Activated CD4-positive, alpha-beta T cell treated with anti-CD3 and anti-CD28 coated beads, Interleukin-2, amount 10 ng/mL, durations not matched to agents 7 days and 5 days (primary cell): ENCODE results near the gene UTP3. TPM values are rescaled to one million over a fixed set of nuclear protein-coding genes. Genes with fewer than 3 reads are reported as not detected.
"Not testable (repeated sequence)": the region's sequence is repeated elsewhere in the genome, so short reads cannot be mapped to it uniquely, and the experiment has no call there.

Experiments used
- CTCF ChIA-PET: fragments of 350-600 bp; sonication (Branson Sonifier 250); formaldehyde crosslinking; loops from one replicate; lab custom pipeline; 2021; ENCODE audit warnings: antibody characterized with exemption; lab: Charles Lee
- POLR2A ChIA-PET: fragments of 350-600 bp; sonication (Branson Sonifier 250); formaldehyde crosslinking; loops from one replicate; lab custom pipeline; 2021; ENCODE audit warnings: antibody characterized with exemption; lab: Charles Lee
- DNase-seq: peaks from one replicate; pipeline ENCODE4 v3.0.0-alpha.2; 2020
- H3K27ac Mint-ChIP-seq: one replicate; pipeline ENCODE4 v1.8.0; 2021; ENCODE audit warnings: mild to moderate bottlenecking, moderate library complexity, mixed read lengths
- H3K27me3 Mint-ChIP-seq: one replicate; pipeline ENCODE4 v1.8.0; 2021; ENCODE audit warnings: mixed read lengths
- H3K36me3 Mint-ChIP-seq: one replicate; pipeline ENCODE4 v1.8.0; 2021; ENCODE audit warnings: low read depth, mixed read lengths
- H3K4me1 Mint-ChIP-seq: one replicate; pipeline ENCODE4 v1.8.0; 2021; ENCODE audit warnings: mixed read lengths
- H3K4me3 Mint-ChIP-seq: one replicate; pipeline ENCODE4 v1.8.0; 2021; ENCODE audit warnings: mild to moderate bottlenecking, moderate library complexity, mixed read lengths
- H3K9me3 Mint-ChIP-seq: one replicate; pipeline ENCODE4 v1.8.0; 2021; ENCODE audit warnings: mixed read lengths
- total RNA-seq, 2 experiments: library from RNA; stranded (reverse); gene quantifications; one replicate each; pipeline ENCODE4 v1.2.3, GENCODE V29; 2021

UTP3 gene
- total RNA-seq, 2 experiments from 2014 or later: 38.1 to 40.2 TPM

DNA sequence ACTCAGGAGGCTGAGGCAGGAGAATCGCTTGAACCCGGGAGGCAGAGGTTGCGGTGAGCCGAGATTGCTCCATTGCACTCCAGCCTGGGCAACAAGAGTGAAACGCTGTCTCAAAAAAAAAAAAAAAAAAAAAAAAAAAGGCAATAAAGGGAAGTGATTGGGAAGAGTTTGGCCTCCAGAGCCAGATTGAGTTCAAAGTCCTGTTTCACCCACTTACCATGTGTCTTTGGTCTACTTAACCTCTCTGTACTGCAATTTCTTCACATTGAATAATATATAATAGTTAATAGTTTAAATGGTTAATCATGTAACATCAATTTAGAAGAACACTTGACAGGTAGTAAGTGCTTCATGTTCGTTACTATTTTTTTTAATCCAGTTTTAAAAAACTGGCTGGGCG lies 6.3 kb downstream of the UTP3 start:
- H3K36me3 Mint-ChIP-seq: peaks cover 24% of the 10 kb centered on the region
- H3K27ac Mint-ChIP-seq, POLR2A ChIA-PET, H3K27me3 Mint-ChIP-seq, H3K4me3 Mint-ChIP-seq, H3K9me3 Mint-ChIP-seq, DNase-seq: not testable (repeated sequence)
- CTCF ChIA-PET: interaction anchor here (1.1 to 2.0 kb wide), 2 partner anchors 9 kb away, joined by 3 to 9 read pairs; no protein-coding TSS in a partner anchor
- peaks cover 21% of the 10 kb centered on the region for H3K4me1 Mint-ChIP-seq

GRCh38 chr4:70698435-70698834 lies 10.1 kb downstream of the UTP3 start:
- H3K9me3 Mint-ChIP-seq, H3K27me3 Mint-ChIP-seq, H3K27ac Mint-ChIP-seq, H3K36me3 Mint-ChIP-seq, H3K4me1 Mint-ChIP-seq, H3K4me3 Mint-ChIP-seq, POLR2A ChIA-PET, DNase-seq: not testable (repeated sequence)
- CTCF ChIA-PET: interaction anchor here (0.6 kb wide), 1 partner anchor 329 kb away, joined by 3 read pairs; no protein-coding TSS in a partner anchor

GRCh38 chr4:70700712-70701111 lies 12.4 kb downstream of the UTP3 start:
- H3K36me3 Mint-ChIP-seq: no peaks in the 10 kb centered on the region
- peaks cover 17% of the 10 kb centered on the region for H3K4me1 Mint-ChIP-seq
- no peak overlapping the region for H3K4me3 Mint-ChIP-seq
- H3K27ac Mint-ChIP-seq: no peak overlapping the region
- ChIA-PET POLR2A (no interaction called here), CTCF (interaction anchor here (1.1 to 1.2 kb wide), 2 partner anchors 9 to 12 kb away, joined by 3 to 4 read pairs; partner anchors contain the start of gene UTP3)
- DNase-seq: no peak
- no peaks in the 10 kb centered on the region for H3K9me3 Mint-ChIP-seq
- no peaks in the 10 kb centered on the region for H3K27me3 Mint-ChIP-seq

- Mint-ChIP-seq H3K4me1 (peaks cover 23% of the 10 kb centered on the region), H3K9me3 (no peaks in the 10 kb centered on the region), H3K36me3 (no peaks in the 10 kb centered on the region), H3K27ac (no peak overlapping the region), H3K4me3 (no peak overlapping the region), H3K27me3 (no peaks in the 10 kb centered on the region)
- ChIA-PET CTCF (interaction anchor here (1.1 to 1.2 kb wide), 2 partner anchors 9 to 12 kb away, joined by 3 to 4 read pairs; partner anchors contain the start of gene UTP3), POLR2A (no interaction called here)
- DNase-seq: no peak
Observed at GRCh38 chr4:70701271-70701670, 12.9 kb downstream of the UTP3 start.

DNA sequence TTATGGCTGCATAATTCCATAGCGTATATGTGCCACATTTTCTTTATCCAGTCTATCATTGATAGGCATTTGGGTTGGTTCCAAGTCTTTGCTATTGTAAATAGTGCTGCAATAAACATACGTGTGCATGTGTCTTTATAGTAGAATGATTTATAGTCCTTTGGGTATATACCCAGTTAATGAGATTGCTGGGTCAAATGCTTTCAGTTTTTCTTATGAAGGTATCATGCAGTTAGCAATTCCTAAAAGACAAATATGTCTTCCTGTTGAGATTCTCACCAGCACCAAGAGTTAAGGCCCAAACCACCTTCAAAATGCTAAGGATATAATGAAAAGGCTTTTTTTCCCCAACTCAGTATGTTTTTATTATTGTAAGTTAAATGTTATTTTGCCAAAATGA lies 14.3 kb downstream of the UTP3 start:
- CTCF ChIA-PET: interaction anchor here (0.7 to 2.0 kb wide), 2 partner anchors 9 to 32 kb away, joined by 3 to 9 read pairs; no protein-coding TSS in a partner anchor
- H3K4me3 Mint-ChIP-seq, H3K36me3 Mint-ChIP-seq, POLR2A ChIA-PET, H3K27me3 Mint-ChIP-seq, H3K9me3 Mint-ChIP-seq, DNase-seq, H3K27ac Mint-ChIP-seq: not testable (repeated sequence)
- peaks cover 33% of the 10 kb centered on the region for H3K4me1 Mint-ChIP-seq

DNA sequence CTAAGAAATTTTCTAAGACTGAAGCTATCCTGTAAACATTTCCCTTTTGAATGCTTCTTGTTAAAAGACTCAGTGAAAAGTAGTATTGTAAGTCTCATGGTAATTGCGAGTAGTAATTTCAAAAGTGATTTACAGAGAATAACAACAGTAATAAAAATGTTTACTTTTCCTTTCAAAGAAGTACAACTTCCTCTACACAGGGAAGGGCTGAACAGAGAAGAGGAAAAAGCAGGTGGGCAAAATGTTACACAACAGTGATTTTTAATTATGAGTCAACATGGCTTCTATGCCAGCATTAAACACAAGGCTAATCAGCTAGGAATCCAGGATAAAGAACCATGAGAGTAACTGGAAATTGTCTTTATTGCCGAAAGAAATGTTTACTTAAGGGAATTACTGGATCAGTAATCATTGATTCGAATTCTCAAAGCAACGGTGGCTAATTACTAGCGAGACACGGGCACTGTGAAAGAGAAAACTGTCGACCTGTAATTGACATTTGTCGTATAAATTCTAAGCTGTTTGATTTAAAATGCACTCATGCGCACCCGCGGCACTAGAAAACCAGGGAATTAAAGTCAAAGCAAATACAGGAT lies 15.4 kb downstream of the UTP3 start:
- Mint-ChIP-seq H3K27ac (peak overlapping the region; percentile 94), H3K9me3 (no peaks in the 10 kb centered on the region), H3K27me3 (no peaks in the 10 kb centered on the region), H3K36me3 (no peaks in the 10 kb centered on the region), H3K4me3 (peak overlapping the region; percentile 89), H3K4me1 (peaks cover 33% of the 10 kb centered on the region)
- ChIA-PET POLR2A (interaction anchor here (1.0 kb wide), 1 partner anchor 31 kb away, joined by 3 read pairs; no protein-coding TSS in a partner anchor), CTCF (interaction anchor here (0.6 to 2.3 kb wide), 9 partner anchors 9 to 1381 kb away, joined by 3 to 12 read pairs (median 4); partner anchors contain the start of genes RUFY3 and UTP3)
- no peak for DNase-seq

GRCh38 chr4:70704215-70704930 lies 16.0 kb downstream of the UTP3 start:
- ChIA-PET CTCF (interaction anchor here (0.6 to 2.4 kb wide), 13 partner anchors 8 to 1382 kb away, joined by 3 to 12 read pairs (median 4); partner anchors contain the start of genes RUFY3 and UTP3), POLR2A (interaction anchor here (1.0 to 1.1 kb wide), 2 partner anchors 15 to 30 kb away, joined by 3 to 4 read pairs; no protein-coding TSS in a partner anchor)
- Mint-ChIP-seq H3K9me3 (no peaks in the 10 kb centered on the region), H3K27ac (peak overlapping the region; percentile 94), H3K4me3 (peak overlapping the region; percentile 89), H3K4me1 (peaks cover 34% of the 10 kb centered on the region), H3K27me3 (no peaks in the 10 kb centered on the region), H3K36me3 (no peaks in the 10 kb centered on the region)
- peak; percentile 53 for DNase-seq

GRCh38 chr4:70704931-70705182 lies 16.5 kb downstream of the UTP3 start:
- H3K27ac Mint-ChIP-seq: no peak overlapping the region

DNA sequence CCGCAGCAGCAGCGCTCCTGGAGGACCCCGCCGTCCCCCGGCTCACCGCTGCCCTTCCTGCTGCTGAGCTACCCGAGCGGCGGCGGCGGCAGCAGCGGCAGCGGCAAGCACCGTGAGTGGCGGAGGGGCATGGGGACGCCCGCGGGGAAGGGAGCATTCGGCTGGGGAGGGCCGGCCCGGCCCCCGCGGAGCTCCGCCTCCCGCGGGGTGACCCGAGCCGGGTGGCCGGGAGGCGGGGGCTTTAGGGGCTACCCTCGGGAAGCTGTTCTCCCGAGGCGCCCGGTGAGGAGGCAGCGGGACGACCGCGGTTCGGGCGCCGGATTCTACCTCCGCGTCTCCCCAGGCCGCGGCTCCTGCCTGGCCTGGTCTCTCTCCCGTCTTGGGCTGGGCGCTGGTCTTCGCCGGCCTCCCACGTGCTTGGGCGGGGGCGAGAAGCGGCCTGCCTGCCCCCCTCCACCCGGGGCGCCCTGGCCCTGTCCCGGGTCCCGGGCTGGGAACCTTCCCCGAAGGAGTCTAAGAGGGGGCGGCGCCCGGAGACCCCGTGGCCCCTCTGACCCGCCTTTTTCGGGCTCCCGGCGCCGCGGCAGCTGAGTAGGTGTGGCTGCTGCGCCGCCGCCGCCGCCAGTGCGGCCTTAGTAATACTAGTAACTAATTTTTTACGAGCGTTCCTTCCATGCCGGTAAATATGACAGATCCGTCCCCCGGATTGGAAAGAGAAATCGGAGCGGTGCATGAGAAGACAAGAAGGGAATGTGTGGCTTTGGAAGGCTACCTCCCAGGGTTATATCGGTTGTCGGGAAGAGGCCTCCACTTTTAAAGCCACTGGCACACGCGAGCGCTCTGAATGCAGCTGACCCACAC lies 17.1 kb downstream of the UTP3 start:
- peak; percentile 66 for DNase-seq
- Mint-ChIP-seq H3K4me1 (peaks cover 36% of the 10 kb centered on the region), H3K9me3 (no peaks in the 10 kb centered on the region), H3K27ac (peak overlapping the region; percentile 71), H3K36me3 (no peaks in the 10 kb centered on the region), H3K4me3 (peak overlapping the region; percentile 80), H3K27me3 (no peaks in the 10 kb centered on the region)
- ChIA-PET POLR2A (interaction anchor here (0.6 to 1.1 kb wide), 2 partner anchors 16 to 95 kb away, joined by 4 to 5 read pairs; no protein-coding TSS in a partner anchor), CTCF (interaction anchor here (0.9 to 2.4 kb wide), 9 partner anchors 12 to 57 kb away, joined by 3 to 12 read pairs (median 6); partner anchors contain the start of gene UTP3)

More at GRCh38 chr4:70704931-70705182, 16.5 kb downstream of the UTP3 start:
- Mint-ChIP-seq H3K27me3 (no peaks in the 10 kb centered on the region), H3K4me3 (peak overlapping the region; percentile 89), H3K4me1 (peaks cover 36% of the 10 kb centered on the region), H3K36me3 (no peaks in the 10 kb centered on the region), H3K9me3 (no peaks in the 10 kb centered on the region)
- ChIA-PET CTCF (interaction anchor here (1.0 to 2.4 kb wide), 6 partner anchors 14 to 56 kb away, joined by 3 to 12 read pairs (median 5); partner anchors contain the start of gene UTP3), POLR2A (interaction anchor here (1.1 kb wide), 1 partner anchor 16 kb away, joined by 4 read pairs; no protein-coding TSS in a partner anchor)
- DNase-seq: peak; percentile 26

GRCh38 chr4:70706044-70706461 lies 17.7 kb downstream of the UTP3 start:
- Mint-ChIP-seq H3K4me1 (peaks cover 36% of the 10 kb centered on the region), H3K27ac (peak overlapping the region; percentile 71), H3K27me3 (no peaks in the 10 kb centered on the region), H3K36me3 (no peaks in the 10 kb centered on the region), H3K9me3 (no peaks in the 10 kb centered on the region), H3K4me3 (peak overlapping the region; percentile 80)
- POLR2A ChIA-PET: interaction anchor here (0.6 kb wide), 1 partner anchor 94 kb away, joined by 5 read pairs; no protein-coding TSS in a partner anchor
- CTCF ChIA-PET: interaction anchor here (0.9 to 2.4 kb wide), 6 partner anchors 13 to 35 kb away, joined by 3 to 7 read pairs (median 6); partner anchors contain the start of gene UTP3
- no peak for DNase-seq

DNA sequence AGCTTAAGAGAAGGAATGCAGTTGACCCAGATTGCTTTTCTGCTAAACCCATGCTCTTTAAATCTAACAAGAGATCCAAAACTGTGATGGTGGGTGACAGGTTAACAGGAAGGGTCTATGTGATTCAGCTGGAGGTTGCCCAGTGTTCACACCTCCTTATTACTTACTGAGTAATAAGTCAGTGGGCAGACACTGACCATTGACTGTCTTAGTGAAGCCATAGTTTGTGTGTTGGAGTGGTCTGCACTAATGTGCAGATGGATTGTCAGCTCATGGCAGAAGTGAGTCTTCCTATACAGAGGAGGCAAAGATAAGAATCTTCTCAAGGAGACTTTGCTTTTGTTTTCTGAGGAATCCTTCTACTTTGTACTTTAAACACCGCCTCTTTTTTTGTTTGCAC lies 18.2 kb downstream of the UTP3 start:
- DNase-seq: no peak
- no peaks in the 10 kb centered on the region for H3K9me3 Mint-ChIP-seq
- peaks cover 39% of the 10 kb centered on the region for H3K4me1 Mint-ChIP-seq
- peak overlapping the region; percentile 19 for H3K27ac Mint-ChIP-seq
- ChIA-PET CTCF (interaction anchor here (0.9 to 2.4 kb wide), 5 partner anchors 12 to 35 kb away, joined by 3 to 7 read pairs (median 6); partner anchors contain the start of gene UTP3), POLR2A (no interaction called here)
- H3K36me3 Mint-ChIP-seq: no peaks in the 10 kb centered on the region
- H3K27me3 Mint-ChIP-seq: no peaks in the 10 kb centered on the region
- H3K4me3 Mint-ChIP-seq: peak overlapping the region; percentile 80
